PFSK-1 (cell line): ENCODE data around the gene C20orf96.

ENCODE experiments used
- POLR2AphosphoS5 ChIP-seq: IDR thresholded peaks from 2 replicates; pipeline ENCODE4 v1.6.1; 2012; ENCODE audit warnings: low read depth, mild to moderate bottlenecking, control low read depth, low read length, moderate library complexity
- TAF1 ChIP-seq: IDR thresholded peaks from 2 replicates; pipeline ENCODE4 v1.6.1; 2012; ENCODE audit warnings: low read length, control low read depth, borderline replicate concordance; ENCODE audit not compliant: insufficient read depth
- TF ChIP-seq, protein P1 (sequence below), 2 experiments: IDR thresholded peaks; 2 replicates each; pipeline versions ENCODE4 v1.6.1 to v1.8.0; 2011 to 2012; ENCODE audit warnings: low read depth in 2 of 2, low read length in 2 of 2, control low read depth in 1 of 2, inconsistent platforms in 1 of 2, mild to moderate bottlenecking in 1 of 2, moderate library complexity in 1 of 2; ENCODE audit not compliant: insufficient read depth in 1 of 2

DNA sequence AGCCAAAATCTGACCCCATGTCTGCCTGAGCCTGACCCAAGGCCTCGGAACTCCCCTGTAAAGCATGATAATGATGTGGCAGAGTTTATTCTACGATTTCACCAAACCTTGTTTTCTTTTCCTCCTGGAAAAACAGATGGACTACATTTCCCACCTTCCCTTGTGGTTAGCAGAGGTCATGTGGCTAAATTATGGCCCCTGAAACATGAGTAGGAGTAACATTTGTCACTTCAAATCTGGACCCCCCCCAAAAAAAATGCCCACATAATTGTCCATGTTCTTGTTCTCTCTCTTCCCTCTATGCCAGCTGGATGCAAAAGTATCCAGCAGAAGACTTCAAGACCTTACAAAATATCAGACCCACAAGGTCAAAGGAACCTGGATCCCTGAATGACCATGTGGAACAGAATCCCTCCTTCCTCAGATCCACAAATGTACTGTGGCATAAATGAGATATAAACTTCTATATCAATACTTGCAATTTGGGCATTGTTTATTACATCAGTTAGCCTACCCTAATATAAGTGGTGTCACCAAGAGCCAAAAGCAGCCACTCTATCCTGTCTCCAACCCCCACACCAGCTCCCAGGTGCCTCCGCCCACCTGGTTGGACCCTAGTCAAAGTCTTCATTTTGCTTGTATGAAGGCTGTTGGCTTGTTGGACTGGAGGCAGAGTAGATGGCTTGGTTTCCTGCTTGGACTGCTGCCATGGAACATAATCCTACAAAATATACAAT, 1.4 kb downstream of the C20orf96 start:
- TF ChIP-seq, protein P1, sequence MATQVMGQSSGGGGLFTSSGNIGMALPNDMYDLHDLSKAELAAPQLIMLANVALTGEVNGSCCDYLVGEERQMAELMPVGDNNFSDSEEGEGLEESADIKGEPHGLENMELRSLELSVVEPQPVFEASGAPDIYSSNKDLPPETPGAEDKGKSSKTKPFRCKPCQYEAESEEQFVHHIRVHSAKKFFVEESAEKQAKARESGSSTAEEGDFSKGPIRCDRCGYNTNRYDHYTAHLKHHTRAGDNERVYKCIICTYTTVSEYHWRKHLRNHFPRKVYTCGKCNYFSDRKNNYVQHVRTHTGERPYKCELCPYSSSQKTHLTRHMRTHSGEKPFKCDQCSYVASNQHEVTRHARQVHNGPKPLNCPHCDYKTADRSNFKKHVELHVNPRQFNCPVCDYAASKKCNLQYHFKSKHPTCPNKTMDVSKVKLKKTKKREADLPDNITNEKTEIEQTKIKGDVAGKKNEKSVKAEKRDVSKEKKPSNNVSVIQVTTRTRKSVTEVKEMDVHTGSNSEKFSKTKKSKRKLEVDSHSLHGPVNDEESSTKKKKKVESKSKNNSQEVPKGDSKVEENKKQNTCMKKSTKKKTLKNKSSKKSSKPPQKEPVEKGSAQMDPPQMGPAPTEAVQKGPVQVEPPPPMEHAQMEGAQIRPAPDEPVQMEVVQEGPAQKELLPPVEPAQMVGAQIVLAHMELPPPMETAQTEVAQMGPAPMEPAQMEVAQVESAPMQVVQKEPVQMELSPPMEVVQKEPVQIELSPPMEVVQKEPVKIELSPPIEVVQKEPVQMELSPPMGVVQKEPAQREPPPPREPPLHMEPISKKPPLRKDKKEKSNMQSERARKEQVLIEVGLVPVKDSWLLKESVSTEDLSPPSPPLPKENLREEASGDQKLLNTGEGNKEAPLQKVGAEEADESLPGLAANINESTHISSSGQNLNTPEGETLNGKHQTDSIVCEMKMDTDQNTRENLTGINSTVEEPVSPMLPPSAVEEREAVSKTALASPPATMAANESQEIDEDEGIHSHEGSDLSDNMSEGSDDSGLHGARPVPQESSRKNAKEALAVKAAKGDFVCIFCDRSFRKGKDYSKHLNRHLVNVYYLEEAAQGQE (IDR thresholded peaks at IDR 0.05; ENCODE audit: insufficient read depth in 1 of 2, low read depth in 2 of 2, low read length in 2 of 2), result no peak
- TF ChIP-seq POLR2AphosphoS5 (no peak), TAF1 (no peak)
